Urinary bladder (tissue), 4 donors: ENCODE results near the gene IP6K1. TPM values are rescaled to one million over a fixed set of nuclear protein-coding genes. Genes with fewer than 3 reads are reported as not detected.

ENCODE experiments used
- DNase-seq: peaks from one replicate; pipeline ENCODE4 v3.0.0-alpha.2; 2015; ENCODE audit errors: extremely low spot score
- H3K27ac ChIP-seq: one replicate; pipeline ENCODE4 v1.5.1; 2013; ENCODE audit warnings: low read depth, mild to moderate bottlenecking, moderate library complexity
- H3K36me3 ChIP-seq: one replicate; pipeline ENCODE4 v1.6.1; 2013; ENCODE audit warnings: mild to moderate bottlenecking, moderate library complexity; ENCODE audit not compliant: insufficient read depth
- H3K4me1 ChIP-seq: one replicate; pipeline ENCODE4 v1.6.1; 2013; ENCODE audit warnings: mild to moderate bottlenecking, moderate library complexity; ENCODE audit not compliant: insufficient read depth
- H3K4me3 ChIP-seq: one replicate; pipeline ENCODE4 v1.5.1; 2013; ENCODE audit warnings: low read depth, low read length
- WGBS: extraction: QIAGEN DNeasy Blood & Tissue Kit; methylation state at CpG from one replicate; pipeline ENCODE4 v1.1.7; 2013; 5-methylcytosine and 5-hydroxymethylcytosine counted together
- polyA plus RNA-seq: library from polyadenylated mRNA; stranded (reverse); fragments of 200-250 nt; gene quantifications from one replicate; pipeline ENCODE4 v1.2.3, GENCODE V29; 2013
- total RNA-seq: library from RNA; depleted of rRNA; stranded (reverse); fragments of >200 nt; gene quantifications from one replicate; pipeline ENCODE4 v1.2.3, GENCODE V29; 2014
- donor health status: healthy with polysubstance abuse.
- donor health status: healthy.

Gene IP6K1
- total and polyA plus RNA-seq, 2 donors = 31.0 to 31.6 TPM

DNA sequence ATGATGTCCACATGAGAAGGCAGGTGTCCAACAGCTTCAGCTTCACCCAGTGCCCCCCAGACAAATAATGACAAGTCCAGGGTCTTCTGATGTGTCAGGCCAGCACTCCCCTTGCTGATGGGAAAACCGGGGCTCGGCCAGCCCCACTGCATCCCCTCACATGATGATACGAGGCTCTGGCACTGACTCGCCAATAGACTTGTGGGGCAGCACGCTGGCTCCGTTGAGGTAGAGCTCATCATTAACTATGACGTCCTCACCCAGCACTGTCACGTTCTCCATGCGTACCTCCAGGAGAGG, 64.8 kb downstream of the IP6K1 start:
- no peaks in the 10 kb centered on the region for H3K4me1 ChIP-seq
- no peaks in the 10 kb centered on the region for H3K36me3 ChIP-seq
- WGBS = 76% methylated on average over 9 of the region's 9 CpGs
- no peak overlapping the region for H3K27ac ChIP-seq
- H3K4me3 ChIP-seq = no peak overlapping the region
- no peak for DNase-seq

DNA sequence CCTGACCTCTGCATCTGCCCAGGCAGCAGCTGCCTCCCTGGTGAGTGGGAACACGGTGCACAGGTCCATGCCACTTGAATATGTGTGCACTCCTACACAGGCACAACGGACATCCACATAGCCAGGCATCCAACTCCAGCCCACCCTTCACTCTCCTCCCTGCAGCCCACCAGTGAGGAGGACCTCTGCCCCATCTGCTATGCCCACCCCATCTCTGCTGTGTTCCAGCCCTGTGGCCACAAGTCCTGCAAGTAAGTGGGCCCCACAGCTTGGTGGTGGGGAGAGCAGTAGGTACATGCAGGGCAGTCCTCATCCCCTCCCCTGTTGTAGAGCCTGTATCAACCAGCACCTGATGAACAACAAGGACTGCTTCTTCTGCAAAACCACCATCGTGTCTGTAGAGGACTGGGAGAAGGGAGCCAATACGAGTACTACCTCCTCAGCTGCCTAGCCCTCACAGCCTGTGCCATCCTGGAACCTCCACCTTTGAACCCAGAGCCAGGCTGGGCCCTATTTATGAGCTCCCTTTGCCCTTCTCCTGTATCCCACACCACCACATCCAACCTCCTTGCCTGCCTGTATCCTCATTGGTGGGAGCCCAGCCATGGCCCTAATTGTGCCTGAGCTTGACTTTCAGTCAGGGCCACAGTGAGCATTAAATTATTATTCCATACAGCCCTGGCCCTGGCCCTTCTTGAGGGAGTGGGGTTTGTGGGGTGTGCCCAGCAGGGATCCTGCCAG, 65.3 kb downstream of the IP6K1 start:
- H3K4me1 ChIP-seq = no peaks in the 10 kb centered on the region
- no peak for DNase-seq
- H3K27ac ChIP-seq = no peak overlapping the region
- WGBS = 66% methylated on average over 4 of the region's 4 CpGs
- H3K36me3 ChIP-seq = no peaks in the 10 kb centered on the region
- no peak overlapping the region for H3K4me3 ChIP-seq

DNA sequence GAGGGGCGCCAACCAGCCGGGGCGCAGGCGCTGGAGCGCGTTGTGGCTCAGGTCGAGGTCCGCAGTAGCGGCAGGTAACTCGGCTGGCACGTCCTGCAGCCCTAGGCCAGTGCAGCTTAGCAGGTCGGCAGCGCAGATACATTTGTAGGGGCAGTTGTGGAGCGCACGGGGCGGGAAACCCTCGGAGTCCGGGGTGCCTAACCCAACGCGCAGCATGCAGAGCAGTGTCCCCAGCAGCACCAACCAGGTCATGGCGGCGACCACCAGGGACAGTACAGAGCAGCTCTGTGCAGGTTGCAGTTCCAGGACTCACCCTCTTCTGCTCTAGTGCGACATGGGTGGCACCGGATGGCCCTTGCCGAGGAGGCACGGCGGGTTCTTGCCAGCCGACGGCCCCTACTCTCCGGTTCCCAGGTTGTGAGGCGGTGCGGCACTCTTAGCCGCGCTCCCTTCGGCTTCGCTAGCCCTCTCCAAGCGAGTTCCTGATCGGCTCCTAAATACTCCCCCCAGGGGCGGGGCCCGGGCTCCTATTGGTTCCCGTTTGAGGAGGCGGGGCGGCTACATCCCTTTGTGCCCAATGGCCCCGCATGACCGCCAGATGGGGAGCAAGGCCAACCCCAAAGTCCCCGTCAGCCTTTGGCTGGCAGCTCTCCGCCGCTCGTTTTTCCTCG, 67.0 kb downstream of the IP6K1 start, which contains the start of gene AMIGO3:
Gene AMIGO3 (minus strand): TSS at position 471 of the 671 bp plus-strand sequence. CDS start 219 bp downstream, at position 252.
- WGBS = under 1% methylated on average over 50 of the region's 50 CpGs
- Histone ChIP-seq H3K36me3 (no peaks in the 10 kb centered on the region), H3K4me3 (peak within 1 kb of the TSS; percentile 36), H3K4me1 (no peaks in the 10 kb centered on the region), H3K27ac (no peak within 1 kb of the TSS)
- DNase-seq = peak; percentile 84

DNA sequence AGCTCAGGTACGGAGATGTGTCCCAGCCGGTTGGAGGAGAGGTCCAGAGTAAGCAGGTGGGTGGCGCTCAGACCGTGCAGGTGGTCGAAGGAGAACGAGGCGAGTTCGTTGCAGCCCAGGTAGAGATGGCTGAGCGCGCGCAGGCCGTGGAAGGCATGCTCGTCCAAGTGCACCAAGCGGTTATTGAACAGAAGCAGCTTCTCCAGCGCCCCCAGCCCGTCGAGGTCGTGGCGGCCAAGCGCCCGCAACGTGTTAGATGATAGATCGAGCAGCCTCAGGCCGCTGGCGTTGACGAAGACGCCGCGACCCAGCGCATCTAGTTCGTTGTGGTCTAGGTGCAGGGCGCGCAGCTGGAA, 67.5 kb downstream of the IP6K1 start:
- H3K4me3 ChIP-seq = peak overlapping the region; percentile 36
- H3K27ac ChIP-seq = no peak overlapping the region
- H3K4me1 ChIP-seq = no peaks in the 10 kb centered on the region
- WGBS = 6% methylated on average over 33 of the region's 33 CpGs
- H3K36me3 ChIP-seq = no peaks in the 10 kb centered on the region
- DNase-seq = no peak

DNA sequence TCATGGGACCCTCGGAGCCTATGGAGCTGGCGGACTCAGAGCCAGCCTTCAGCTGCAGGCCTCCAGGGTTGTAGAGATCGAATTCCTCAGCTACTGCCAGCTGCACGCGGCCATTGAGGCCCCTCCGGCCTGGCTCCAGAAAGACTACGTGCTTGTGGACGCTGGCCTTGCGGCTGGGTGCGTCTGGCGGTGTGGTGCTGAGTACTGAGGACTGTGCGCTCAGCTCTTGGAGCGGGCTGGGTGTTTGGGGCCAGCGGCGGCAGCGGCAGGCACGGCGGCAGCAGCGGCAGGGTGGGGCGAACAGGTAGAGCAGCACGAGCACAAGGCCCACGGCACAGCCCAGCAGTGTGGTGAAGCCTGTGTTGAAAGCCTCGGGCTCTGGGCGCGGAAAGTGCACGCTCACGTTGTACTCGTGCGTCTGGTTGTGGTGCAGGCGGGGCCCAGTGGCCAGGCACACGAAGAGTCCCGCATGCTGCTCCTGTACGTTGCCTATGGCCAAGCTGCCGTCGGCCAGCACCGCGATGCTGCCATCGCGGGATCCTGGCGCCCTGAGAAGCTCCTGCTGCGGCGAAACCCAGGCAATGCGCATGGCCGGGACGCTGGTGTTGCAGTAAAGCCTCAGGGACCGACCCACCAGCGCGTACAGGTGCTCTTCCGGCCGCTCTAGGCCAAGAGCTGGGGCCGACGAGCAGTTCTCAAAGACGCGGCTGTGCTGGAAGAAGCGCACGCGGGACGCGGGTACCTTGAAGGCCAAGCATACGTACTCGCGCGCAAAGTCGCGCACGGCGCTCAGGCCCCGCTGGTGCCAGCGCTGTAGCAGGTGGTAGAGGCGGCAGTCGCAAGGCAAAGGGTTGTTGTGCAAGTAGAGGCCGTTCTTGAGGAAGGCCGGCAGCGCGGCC, 68.1 kb downstream of the IP6K1 start:
- 53% methylated on average over 75 of the region's 75 CpGs for WGBS
- H3K4me3 ChIP-seq = no peak overlapping the region
- no peaks in the 10 kb centered on the region for H3K36me3 ChIP-seq
- H3K27ac ChIP-seq = no peak overlapping the region
- no peak for DNase-seq
- no peaks in the 10 kb centered on the region for H3K4me1 ChIP-seq

DNA sequence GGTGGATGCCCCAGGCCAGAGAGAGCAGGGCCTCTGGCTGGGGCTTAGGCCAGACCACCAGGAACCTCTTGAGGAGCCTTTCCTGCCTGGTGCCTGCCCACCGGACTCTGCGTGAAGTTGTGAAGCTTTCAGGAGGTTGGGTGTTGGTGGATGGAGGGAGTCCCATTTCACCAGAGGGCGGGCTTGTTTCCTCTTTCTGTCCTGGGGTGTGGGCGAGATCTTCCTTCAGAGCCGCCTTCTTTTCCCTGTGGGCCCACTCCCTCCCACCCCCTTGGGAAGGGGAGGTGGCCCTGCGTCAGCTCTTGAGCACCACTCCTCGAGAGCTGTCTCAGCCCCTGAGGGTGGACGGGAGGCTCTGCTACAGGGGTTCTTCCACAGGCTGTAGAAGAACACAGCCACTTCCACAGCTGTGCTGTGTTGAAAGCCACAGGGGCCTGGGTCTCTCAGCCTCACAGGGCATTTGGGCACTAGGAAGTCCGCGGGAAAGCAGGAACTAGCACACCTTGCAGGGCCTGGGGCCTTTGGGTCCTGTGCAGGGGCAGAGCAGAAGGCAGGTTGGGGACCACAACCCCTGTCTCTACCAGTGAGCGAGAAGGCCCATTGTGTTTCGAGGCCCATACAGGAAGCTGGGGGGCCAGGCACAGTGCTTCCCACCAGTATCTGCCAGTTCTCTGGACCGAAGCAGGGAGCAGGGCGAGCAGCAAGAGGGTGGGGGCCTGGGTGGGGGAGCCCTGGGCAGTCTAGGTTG, 69.0 kb downstream of the IP6K1 start:
- no peak overlapping the region for H3K27ac ChIP-seq
- DNase-seq = no peak
- no peaks in the 10 kb centered on the region for H3K36me3 ChIP-seq
- H3K4me1 ChIP-seq = no peaks in the 10 kb centered on the region
- H3K4me3 ChIP-seq = no peak overlapping the region
- WGBS = 93% methylated on average over 14 of the region's 14 CpGs

DNA sequence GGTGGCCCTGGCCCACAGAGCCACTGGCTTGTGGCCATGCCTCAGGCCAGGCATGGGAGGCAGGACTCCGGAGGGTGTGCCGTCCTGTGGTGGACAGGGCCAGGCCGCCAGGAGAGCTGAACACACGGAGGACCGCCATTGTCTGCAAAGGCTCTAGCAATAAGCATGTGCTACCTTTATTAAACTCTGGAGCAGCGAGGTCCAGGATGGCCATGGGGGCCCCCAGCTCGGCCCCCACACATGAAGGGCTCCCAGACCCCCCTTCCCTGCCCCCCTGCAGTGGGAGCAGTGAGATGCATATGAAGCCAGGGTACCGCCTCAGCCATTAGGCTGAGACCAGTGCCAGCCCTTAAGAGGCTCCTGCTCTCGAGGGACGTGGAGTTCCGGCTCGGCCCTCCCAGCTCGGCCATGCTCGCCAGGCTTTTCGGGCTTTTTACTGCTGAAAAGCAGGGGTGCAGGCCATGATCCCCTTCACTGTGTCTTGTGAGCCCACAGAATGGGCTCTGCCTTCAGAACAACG, 69.6 kb downstream of the IP6K1 start:
- no peaks in the 10 kb centered on the region for H3K4me1 ChIP-seq
- H3K4me3 ChIP-seq = no peak overlapping the region
- no peak overlapping the region for H3K27ac ChIP-seq
- 88% methylated on average over 16 of the region's 16 CpGs for WGBS
- DNase-seq = no peak
- H3K36me3 ChIP-seq = no peaks in the 10 kb centered on the region

DNA sequence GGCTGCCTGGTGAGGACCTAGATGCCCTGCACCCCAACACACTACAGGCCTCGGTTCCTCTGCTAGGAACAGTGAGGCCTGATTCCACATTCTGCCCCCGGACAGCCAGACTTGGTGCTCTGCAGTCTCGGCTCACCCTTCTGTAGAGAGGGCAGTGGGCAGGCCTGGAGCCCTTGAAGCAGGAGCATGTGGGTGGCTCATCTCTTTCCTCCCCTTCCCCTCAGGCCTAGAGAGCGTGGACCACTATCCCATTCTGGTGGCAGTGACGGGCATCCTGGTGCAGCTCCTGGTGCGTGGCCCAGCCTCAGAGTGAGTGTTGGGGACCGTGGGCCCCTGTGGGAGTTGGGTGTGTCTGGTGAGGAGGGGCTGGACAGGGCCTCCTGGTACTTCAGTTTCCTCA, 70.2 kb downstream of the IP6K1 start:
- DNase-seq = no peak
- Histone ChIP-seq H3K4me3 (no peak overlapping the region), H3K4me1 (no peaks in the 10 kb centered on the region), H3K27ac (no peak overlapping the region), H3K36me3 (no peaks in the 10 kb centered on the region)
- WGBS = 91% methylated on average over 7 of the region's 7 CpGs

DNA sequence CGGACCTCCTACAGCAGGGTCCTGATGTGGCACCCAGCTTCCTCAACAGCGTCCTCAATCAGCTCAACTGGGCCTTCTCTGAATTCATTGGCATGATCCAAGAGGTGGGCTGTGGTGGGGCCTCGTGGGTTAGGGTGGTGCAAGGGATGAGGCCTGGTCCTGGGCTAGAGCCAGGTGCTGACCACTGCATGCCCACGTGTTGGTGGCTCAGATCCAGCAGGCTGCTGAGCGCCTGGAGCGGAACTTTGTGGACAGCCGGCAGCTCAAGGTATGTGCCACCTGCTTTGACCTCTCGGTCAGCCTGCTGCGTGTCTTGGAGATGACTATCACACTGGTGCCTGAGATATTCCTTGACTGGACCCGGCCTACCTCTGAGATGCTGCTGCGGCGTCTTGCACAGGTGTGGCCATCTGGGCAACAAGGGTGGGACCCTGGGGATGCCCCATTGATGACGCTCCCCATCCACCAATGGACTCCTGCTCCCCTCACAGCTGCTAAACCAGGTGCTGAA, 70.7 kb downstream of the IP6K1 start:
- Histone ChIP-seq H3K36me3 (no peaks in the 10 kb centered on the region), H3K4me1 (no peaks in the 10 kb centered on the region), H3K4me3 (no peak overlapping the region), H3K27ac (no peak overlapping the region)
- WGBS = 91% methylated on average over 13 of the region's 13 CpGs
- DNase-seq = no peak

DNA sequence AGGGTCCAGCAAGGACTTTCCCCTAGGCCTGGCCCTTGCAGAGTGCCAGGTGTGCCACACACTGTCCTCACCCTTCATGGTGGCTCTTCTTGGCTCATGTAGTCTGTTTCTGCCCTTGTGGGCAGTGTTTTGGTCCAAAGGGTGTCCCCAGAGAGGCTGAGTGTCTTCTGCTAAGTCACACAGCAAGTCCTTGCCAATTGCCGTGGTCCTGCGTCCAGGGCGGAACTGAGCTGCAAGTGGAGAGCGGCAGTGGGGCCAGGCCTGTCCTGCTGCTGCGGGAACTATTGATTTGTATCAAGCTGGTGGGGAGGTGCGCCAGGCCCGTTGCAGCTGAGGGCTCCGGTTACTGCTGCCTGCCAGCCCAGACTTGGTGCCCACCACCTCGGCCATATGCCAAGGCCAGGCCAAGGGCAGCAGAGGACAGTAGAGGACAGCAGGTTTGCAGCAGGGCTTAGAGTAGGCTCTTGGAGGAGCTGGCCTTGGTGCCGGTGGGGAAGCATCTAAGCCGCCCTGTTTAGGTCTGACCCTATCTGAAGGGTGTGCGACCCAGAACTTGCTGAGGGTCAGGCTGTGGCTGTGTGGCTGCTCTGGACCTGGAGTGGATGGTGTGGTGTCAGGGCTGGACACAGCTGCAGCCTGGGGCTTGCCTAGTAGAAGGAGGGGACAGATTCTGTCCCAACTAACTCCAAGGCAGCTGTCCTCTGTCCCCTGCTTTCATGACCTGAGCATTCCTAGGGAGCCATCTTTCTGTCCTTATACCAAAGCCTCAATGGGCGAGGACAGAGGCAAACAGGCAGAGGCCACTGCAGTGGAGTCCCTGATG, 71.4 kb downstream of the IP6K1 start:
- no peaks in the 10 kb centered on the region for H3K36me3 ChIP-seq
- H3K27ac ChIP-seq = no peak overlapping the region
- DNase-seq = no peak
- H3K4me3 ChIP-seq = no peak overlapping the region
- 90% methylated on average over 13 of the region's 13 CpGs for WGBS
- H3K4me1 ChIP-seq = no peaks in the 10 kb centered on the region

DNA sequence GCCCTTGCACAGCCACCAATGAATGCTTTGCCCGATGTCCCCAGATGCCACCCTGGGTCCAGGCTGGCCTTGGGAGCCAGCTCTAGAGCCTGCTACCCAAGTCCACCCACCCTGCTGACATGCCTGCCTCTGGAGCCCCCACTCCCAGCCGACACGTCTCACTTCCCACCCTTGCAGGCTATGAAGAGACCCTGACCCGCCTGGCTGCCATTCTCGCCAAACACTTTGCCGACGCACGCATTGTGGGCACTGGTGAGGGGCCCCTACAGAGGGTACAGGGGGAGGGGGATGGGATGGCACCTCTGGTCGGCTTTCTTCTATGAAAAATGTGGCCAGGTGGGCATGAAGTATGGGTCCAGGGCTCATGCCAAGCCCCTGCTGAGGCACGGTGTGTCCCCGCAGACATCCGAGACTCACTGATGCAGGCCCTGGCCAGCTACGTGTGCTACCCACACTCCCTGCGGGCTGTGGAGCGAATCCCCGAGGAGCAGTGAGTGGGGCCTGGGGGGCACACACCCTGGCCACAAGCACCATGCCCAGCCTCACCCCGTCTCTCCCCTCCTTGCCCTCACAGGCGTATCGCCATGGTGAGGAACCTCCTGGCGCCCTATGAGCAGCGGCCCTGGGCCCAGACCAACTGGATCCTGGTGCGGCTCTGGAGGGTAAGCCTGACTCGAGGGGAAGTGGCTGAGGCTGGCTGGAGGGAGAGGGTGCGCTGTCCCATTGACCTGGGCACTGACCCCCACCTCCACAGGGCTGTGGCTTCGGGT, 72.8 kb downstream of the IP6K1 start:
- Histone ChIP-seq H3K4me3 (no peak overlapping the region), H3K27ac (no peak overlapping the region), H3K4me1 (no peaks in the 10 kb centered on the region), H3K36me3 (no peaks in the 10 kb centered on the region)
- no peak for DNase-seq
- 93% methylated on average over 25 of the region's 25 CpGs for WGBS
